Measurements from ENCODE around the gene DNAJC25. TPM values are rescaled to one million over a fixed set of nuclear protein-coding genes. Genes with fewer than 3 reads are reported as not detected.

Gene DNAJC25
- total RNA-seq, 1 donor: 8.3 TPM

GRCh38 chr9:111632060-111632459 lies 926 bp downstream of the DNAJC25 start:
- Histone ChIP-seq H2AFZ (ENCODE audit: low read length) (peak overlapping the region; percentile 58), H3K27ac (ENCODE audit: low read depth, low read length) (peak overlapping the region; percentile 84), H3K4me1 (ENCODE audit: insufficient read depth, low read length) (peaks cover 11% of the 10 kb centered on the region), H4K20me1 (ENCODE audit: insufficient read depth, low read length) (peaks cover 45% of the 10 kb centered on the region), H3K4me2 (ENCODE audit: insufficient read depth, low read length) (peak overlapping the region; percentile 100), H3K27me3 (ENCODE audit: insufficient read depth, low read length) (no peaks in the 10 kb centered on the region), H3K36me3 (ENCODE audit: insufficient read depth, low read length) (no peaks in the 10 kb centered on the region), H3K9me3 (ENCODE audit: low read depth, low read length) (no peaks in the 10 kb centered on the region), H3K79me2 (ENCODE audit: insufficient read depth, low read length) (peaks cover 59% of the 10 kb centered on the region), H3K4me3 (ENCODE audit: insufficient read depth, low read length) (peak overlapping the region; percentile 83)
- no peak for TF ChIP-seq CTCF (IDR thresholded peaks at IDR 0.05; ENCODE audit: extremely low read depth, low read depth, low read length)
- peak; percentile 85 for DNase-seq (ENCODE audit: insufficient read length, low spot score, missing footprints)

GRCh38 chr9:111632695-111633388 lies 1.7 kb downstream of the DNAJC25 start:
- no peak for TF ChIP-seq CTCF (IDR thresholded peaks at IDR 0.05; ENCODE audit: extremely low read depth, low read depth, low read length)
- H3K79me2 ChIP-seq (ENCODE audit: insufficient read depth, low read length): peaks cover 67% of the 10 kb centered on the region
- no peak for DNase-seq (ENCODE audit: insufficient read length, low spot score, missing footprints)
- peak overlapping the region; percentile 100 for H3K4me2 ChIP-seq (ENCODE audit: insufficient read depth, low read length)
- H3K4me1 ChIP-seq (ENCODE audit: insufficient read depth, low read length): peaks cover 11% of the 10 kb centered on the region
- H3K27ac ChIP-seq (ENCODE audit: low read depth, low read length): no peak overlapping the region
- no peaks in the 10 kb centered on the region for H3K9me3 ChIP-seq (ENCODE audit: low read depth, low read length)
- H2AFZ ChIP-seq (ENCODE audit: low read length): no peak overlapping the region
- peaks cover 53% of the 10 kb centered on the region for H4K20me1 ChIP-seq (ENCODE audit: insufficient read depth, low read length)
- H3K27me3 ChIP-seq (ENCODE audit: insufficient read depth, low read length): no peaks in the 10 kb centered on the region
- H3K4me3 ChIP-seq (ENCODE audit: insufficient read depth, low read length): peak overlapping the region; percentile 83
- no peaks in the 10 kb centered on the region for H3K36me3 ChIP-seq (ENCODE audit: insufficient read depth, low read length)

GRCh38 chr9:111633389-111633736 lies 2.2 kb downstream of the DNAJC25 start:
- TF ChIP-seq CTCF (IDR thresholded peaks at IDR 0.05; ENCODE audit: extremely low read depth, low read depth, low read length): no peak
- H4K20me1 ChIP-seq (ENCODE audit: insufficient read depth, low read length): peaks cover 58% of the 10 kb centered on the region
- no peak overlapping the region for H2AFZ ChIP-seq (ENCODE audit: low read length)
- peak overlapping the region; percentile 100 for H3K4me2 ChIP-seq (ENCODE audit: insufficient read depth, low read length)
- no peak for DNase-seq (ENCODE audit: insufficient read length, low spot score, missing footprints)
- peaks cover 72% of the 10 kb centered on the region for H3K79me2 ChIP-seq (ENCODE audit: insufficient read depth, low read length)
- peaks cover 11% of the 10 kb centered on the region for H3K4me1 ChIP-seq (ENCODE audit: insufficient read depth, low read length)
- no peaks in the 10 kb centered on the region for H3K27me3 ChIP-seq (ENCODE audit: insufficient read depth, low read length)
- no peaks in the 10 kb centered on the region for H3K9me3 ChIP-seq (ENCODE audit: low read depth, low read length)
- H3K27ac ChIP-seq (ENCODE audit: low read depth, low read length): no peak overlapping the region
- H3K4me3 ChIP-seq (ENCODE audit: insufficient read depth, low read length): peak overlapping the region; percentile 83
- no peaks in the 10 kb centered on the region for H3K36me3 ChIP-seq (ENCODE audit: insufficient read depth, low read length)

GRCh38 chr9:111634860-111635259 lies 3.7 kb downstream of the DNAJC25 start:
- TF ChIP-seq CTCF (IDR thresholded peaks at IDR 0.05; ENCODE audit: extremely low read depth, low read depth, low read length): no peak
- no peak for DNase-seq (ENCODE audit: insufficient read length, low spot score, missing footprints)
- H4K20me1 ChIP-seq (ENCODE audit: insufficient read depth, low read length): peaks cover 60% of the 10 kb centered on the region

More at GRCh38 chr9:111634860-111635259, 3.7 kb downstream of the DNAJC25 start:
- Histone ChIP-seq H3K4me2 (ENCODE audit: insufficient read depth, low read length) (no peak overlapping the region), H3K9me3 (ENCODE audit: low read depth, low read length) (no peaks in the 10 kb centered on the region), H3K27me3 (ENCODE audit: insufficient read depth, low read length) (no peaks in the 10 kb centered on the region), H3K79me2 (ENCODE audit: insufficient read depth, low read length) (peaks cover 83% of the 10 kb centered on the region), H3K36me3 (ENCODE audit: insufficient read depth, low read length) (no peaks in the 10 kb centered on the region), H3K27ac (ENCODE audit: low read depth, low read length) (no peak overlapping the region), H2AFZ (ENCODE audit: low read length) (no peak overlapping the region), H3K4me3 (ENCODE audit: insufficient read depth, low read length) (no peak overlapping the region), H3K4me1 (ENCODE audit: insufficient read depth, low read length) (peaks cover 11% of the 10 kb centered on the region)
